SU-DHL-6 (cell line): ENCODE measurements around the gene SUSD4.

Source experiments
- H2AFZ ChIP-seq: fragments of 200-600 bp; sonication (generic); 2 replicates; pipeline ENCODE4 v1.6.1; 2014; ENCODE audit warnings: low read depth, mild to moderate bottlenecking, moderate library complexity, mixed read lengths, antibody characterized with exemption, low read length; ENCODE audit not compliant: severe bottlenecking
- H3F3A ChIP-seq: fragments of 200-600 bp; shearing (Covaris generic); 2 replicates; pipeline ENCODE4 v1.6.0; 2016; ENCODE audit warnings: antibody characterized with exemption, mild to moderate bottlenecking; ENCODE audit not compliant: insufficient read depth
- H3K27ac ChIP-seq: fragments of 200-600 bp; sonication (generic); 2 replicates; pipeline ENCODE4 v1.5.1; 2016; ENCODE audit warnings: low read depth, mild to moderate bottlenecking, low read length, moderate library complexity, mixed read lengths
- H3K27me3 ChIP-seq: fragments of 200-600 bp; sonication (generic), shearing (Covaris generic); 2 replicates; pipeline ENCODE4 v1.6.0; 2014; ENCODE audit warnings: mild to moderate bottlenecking, low read length
- H3K36me3 ChIP-seq: fragments of 200-600 bp; sonication (generic); 2 replicates; pipeline ENCODE4 v1.6.1; 2014; ENCODE audit warnings: mild to moderate bottlenecking, low read length, mixed read lengths
- H3K4me2 ChIP-seq: fragments of 300-600, 200-600 bp; shearing (Covaris generic), sonication (generic); 2 replicates; pipeline ENCODE4 v1.6.0; 2014; ENCODE audit warnings: low read length, low read depth, mild to moderate bottlenecking; ENCODE audit not compliant: poor library complexity, severe bottlenecking
- H3K4me3 ChIP-seq: fragments of 200-600 bp; sonication (generic); 2 replicates; pipeline ENCODE4 v1.5.1; 2014; ENCODE audit warnings: antibody characterized with exemption, low read length, mild to moderate bottlenecking, mixed read lengths; ENCODE audit not compliant: insufficient read depth, poor library complexity, severe bottlenecking
- H3K79me2 ChIP-seq: fragments of 200-600 bp; sonication (generic); 2 replicates; pipeline ENCODE4 v1.6.1; 2014; ENCODE audit warnings: mild to moderate bottlenecking, low read length, moderate library complexity; ENCODE audit not compliant: insufficient read depth
- H3K9ac ChIP-seq: fragments of 200-600 bp; sonication (generic); 2 replicates; pipeline ENCODE4 v1.7.0; 2014; ENCODE audit warnings: mild to moderate bottlenecking, low read length
- H3K9me2 ChIP-seq: fragments of 200-600 bp; sonication (generic); replicated peaks from 2 replicates; pipeline ENCODE4 v1.6.1; 2014; ENCODE audit warnings: low read length; ENCODE audit not compliant: insufficient read depth
- H3K9me3 ChIP-seq: fragments of 200-600 bp; sonication (generic); 2 replicates; pipeline ENCODE4 v1.6.1; 2014; ENCODE audit warnings: low read length, mixed read lengths; ENCODE audit not compliant: insufficient read depth
- H4K20me1 ChIP-seq: fragments of 200-600 bp; sonication (generic); 2 replicates; pipeline ENCODE4 v1.6.1; 2014; ENCODE audit warnings: low read depth, mild to moderate bottlenecking, antibody characterized with exemption, low read length, moderate library complexity, mixed read lengths
- CTCF ChIP-seq: fragments of 200-600 bp; sonication (generic); IDR thresholded peaks from one replicate; pipeline ENCODE4 v1.5.1; 2017; ENCODE audit warnings: antibody characterized with exemption, mild to moderate bottlenecking, low read length, moderate library complexity; ENCODE audit not compliant: insufficient read depth, poor library complexity, severe bottlenecking
- EZH2phosphoT487 ChIP-seq: fragments of 200-600 bp; sonication (generic), shearing (Covaris generic); conservative IDR thresholded peaks from 2 replicates; pipeline ENCODE4 v1.6.1; 2018; ENCODE audit warnings: mild to moderate bottlenecking, antibody characterized with exemption, low read length, moderate library complexity, mixed read lengths

The SUSD4 gene

GRCh38 chr1:223212441-223212840, 151.5 kb downstream of the SUSD4 start:
- TF ChIP-seq EZH2phosphoT487 (no peak), CTCF (no peak)
- no peaks in the 10 kb centered on the region for H3K9me2 ChIP-seq
- H3K4me3 ChIP-seq: no peak overlapping the region
- no peaks in the 10 kb centered on the region for H3K36me3 ChIP-seq
- H3K9ac ChIP-seq: no peak overlapping the region
- no peak overlapping the region for H2AFZ ChIP-seq
- H3K9me3 ChIP-seq: no peaks in the 10 kb centered on the region
- no peaks in the 10 kb centered on the region; the same call in 1 of the 2 replicates for H3K27me3 ChIP-seq
- no peak overlapping the region for H3K4me2 ChIP-seq
- no peak overlapping the region for H3K27ac ChIP-seq
- no peaks in the 10 kb centered on the region for H4K20me1 ChIP-seq
- no peaks in the 10 kb centered on the region for H3K79me2 ChIP-seq
- H3F3A ChIP-seq: no peaks in the 10 kb centered on the region

GRCh38 chr1:223211323-223211985, 152.5 kb downstream of the SUSD4 start:
- Histone ChIP-seq H3K9me3 (no peaks in the 10 kb centered on the region), H4K20me1 (no peaks in the 10 kb centered on the region), H3K9ac (no peak overlapping the region), H3K79me2 (no peaks in the 10 kb centered on the region), H3K36me3 (no peaks in the 10 kb centered on the region), H3K27me3 (no peaks in the 10 kb centered on the region; the same call in 1 of the 2 replicates), H3K27ac (no peak overlapping the region), H3K4me3 (no peak overlapping the region), H3K9me2 (no peaks in the 10 kb centered on the region), H3F3A (no peaks in the 10 kb centered on the region), H3K4me2 (no peak overlapping the region), H2AFZ (no peak overlapping the region)
- TF ChIP-seq CTCF: no peak
- no peak for TF ChIP-seq EZH2phosphoT487

GRCh38 chr1:223210788-223211120, 153.2 kb downstream of the SUSD4 start:
- Histone ChIP-seq H3K4me2 (no peak overlapping the region), H3K9ac (no peak overlapping the region), H3K79me2 (no peaks in the 10 kb centered on the region), H4K20me1 (no peaks in the 10 kb centered on the region), H3K4me3 (no peak overlapping the region), H3K9me3 (no peaks in the 10 kb centered on the region), H3K27me3 (no peaks in the 10 kb centered on the region; the same call in 1 of the 2 replicates), H3K36me3 (no peaks in the 10 kb centered on the region), H3K9me2 (no peaks in the 10 kb centered on the region), H2AFZ (no peak overlapping the region), H3F3A (no peaks in the 10 kb centered on the region), H3K27ac (no peak overlapping the region)
- TF ChIP-seq EZH2phosphoT487 (no peak), CTCF (no peak)
